LoVo (cell line): ENCODE data around the gene C2CD3.
A peak's percentile ranks its signal among the peaks of the same experiment; 100 is the strongest.
"Not testable (repeated sequence)": the region's sequence is repeated elsewhere in the genome, so short reads cannot be mapped to it uniquely, and the experiment has no call there.

Experiments used
- DNase-seq: peaks from one replicate; pipeline ENCODE4 v3.0.0-alpha.2; 2016; ENCODE audit warnings: low spot score

C2CD3 gene

GRCh38 chr11:74157169-74157568 lies 13.6 kb downstream of the C2CD3 start:
- no peak for DNase-seq

DNA sequence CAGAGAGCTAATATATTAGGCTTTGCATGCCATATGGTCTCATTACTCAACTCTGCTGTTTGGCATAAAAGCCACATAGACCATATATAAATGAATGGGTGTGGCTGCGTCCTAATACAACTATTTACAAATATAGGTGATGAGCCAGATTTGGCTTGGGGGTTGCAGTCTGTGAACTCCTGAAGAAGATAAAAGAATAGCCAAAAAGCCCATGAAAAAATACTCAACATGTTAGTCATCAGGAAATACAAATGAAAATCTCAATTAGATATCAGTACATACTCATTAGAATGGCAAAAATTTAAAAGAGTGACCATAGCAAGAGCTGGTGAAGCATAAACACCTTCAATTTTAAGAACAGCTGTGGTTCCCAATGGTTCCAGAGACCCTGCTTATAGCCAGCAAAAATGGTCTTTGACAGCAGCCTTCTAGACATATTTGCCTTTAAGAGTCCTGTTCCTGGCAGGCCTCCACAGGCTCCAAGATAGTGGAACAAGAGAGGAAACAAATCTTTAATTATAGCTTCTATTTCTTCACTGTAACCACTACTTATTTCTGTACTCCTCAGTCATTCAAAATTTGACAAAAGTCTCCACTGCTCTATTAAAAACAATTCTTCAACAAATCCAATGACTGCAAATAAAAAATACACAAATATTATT lies 16.1 kb downstream of the C2CD3 start:
- DNase-seq: peak; percentile 18

DNA sequence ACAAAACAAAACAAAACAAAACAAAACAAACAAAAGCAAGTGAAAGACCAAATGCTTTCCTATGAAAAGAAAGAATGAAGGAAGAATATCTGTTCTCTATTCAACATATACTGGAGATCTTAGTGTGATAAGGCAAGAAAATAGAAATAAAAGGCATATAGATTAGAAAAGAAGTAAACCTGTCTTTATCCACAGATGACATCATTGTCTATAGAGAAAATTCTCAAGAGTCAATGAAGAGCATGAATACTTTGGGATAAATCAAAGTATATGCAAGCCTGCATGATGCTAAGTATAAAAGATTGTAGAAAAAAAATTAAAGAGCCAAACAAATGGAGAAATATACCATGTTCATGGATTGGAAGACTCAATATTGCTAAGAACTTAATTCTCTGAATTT lies 17.6 kb downstream of the C2CD3 start:
- no peak for DNase-seq

GRCh38 chr11:74147199-74147929 lies 23.4 kb downstream of the C2CD3 start:
- DNase-seq: no peak

DNA sequence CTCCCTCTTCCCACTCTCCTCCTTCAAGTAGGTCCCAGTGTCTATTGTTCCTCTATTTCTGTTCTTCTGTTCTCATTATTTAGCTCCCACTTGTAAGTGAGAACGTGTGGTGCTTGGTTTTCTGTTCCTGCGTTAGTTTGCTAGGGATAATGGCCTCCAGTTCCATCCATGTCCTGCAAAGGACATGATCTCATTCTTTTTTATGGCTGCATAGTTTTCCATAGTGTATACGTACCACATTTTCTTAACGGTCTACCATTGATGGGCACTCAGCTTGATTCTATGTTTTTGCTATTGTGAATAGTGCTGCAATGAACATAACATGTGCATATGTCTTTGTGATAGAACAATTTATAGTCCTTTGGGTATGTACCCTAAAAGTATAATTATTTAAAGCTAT lies 26.2 kb downstream of the C2CD3 start:
- DNase-seq: no peak

DNA sequence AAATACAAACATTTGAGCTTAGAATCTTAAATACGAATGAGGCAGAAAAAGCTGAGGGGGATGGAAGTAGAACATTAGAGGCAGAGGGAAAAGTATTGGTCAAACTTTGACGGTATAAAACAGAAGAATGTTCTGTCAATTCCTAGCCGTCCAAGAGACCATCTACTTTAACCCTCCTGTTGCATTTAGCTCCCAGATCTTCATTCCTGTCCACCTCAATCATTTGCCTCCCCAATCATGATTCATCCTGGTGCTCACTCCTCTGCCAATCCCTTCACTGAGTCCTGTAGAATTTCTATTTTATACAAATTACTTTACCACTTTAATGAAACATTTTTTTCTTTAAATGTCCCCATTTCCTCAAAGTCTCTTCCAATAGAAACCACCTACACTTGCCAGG lies 28.2 kb downstream of the C2CD3 start:
- DNase-seq: no peak

- DNase-seq: no peak
These were observed 28.9 kb downstream of the C2CD3 start for GRCh38 chr11:74141908-74142307.

- DNase-seq: peak; percentile 59
These were observed 29.5 kb downstream of the C2CD3 start for GRCh38 chr11:74141241-74141695.

- not testable (repeated sequence) for DNase-seq
These were observed 30.8 kb downstream of the C2CD3 start for GRCh38 chr11:74139919-74140431.

GRCh38 chr11:74139151-74139918 lies 31.5 kb downstream of the C2CD3 start:
- DNase-seq: no peak

GRCh38 chr11:74138572-74138971 lies 32.2 kb downstream of the C2CD3 start:
- peak; percentile 93 for DNase-seq

DNA sequence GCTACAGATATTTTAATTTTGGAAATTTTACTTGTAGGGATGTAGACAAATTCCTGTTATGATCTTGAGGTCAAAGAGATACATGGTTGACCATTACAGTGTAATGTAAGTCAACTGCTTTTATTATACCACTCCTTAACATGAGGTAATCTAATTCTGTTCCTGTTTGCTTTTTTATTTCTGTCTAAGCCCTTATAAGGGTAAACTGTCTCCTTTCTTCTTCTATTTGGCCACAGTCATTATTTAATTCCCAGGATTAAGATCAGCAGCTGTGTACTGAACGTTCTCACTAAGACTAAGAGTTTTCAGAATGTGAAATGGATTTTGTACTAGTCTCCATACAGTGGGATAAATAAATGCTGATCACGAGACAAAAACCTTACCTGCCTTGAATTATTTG lies 32.8 kb downstream of the C2CD3 start:
- DNase-seq: no peak

- peak; percentile 32 for DNase-seq
These were observed 35.5 kb downstream of the C2CD3 start for GRCh38 chr11:74135127-74135840.

DNA sequence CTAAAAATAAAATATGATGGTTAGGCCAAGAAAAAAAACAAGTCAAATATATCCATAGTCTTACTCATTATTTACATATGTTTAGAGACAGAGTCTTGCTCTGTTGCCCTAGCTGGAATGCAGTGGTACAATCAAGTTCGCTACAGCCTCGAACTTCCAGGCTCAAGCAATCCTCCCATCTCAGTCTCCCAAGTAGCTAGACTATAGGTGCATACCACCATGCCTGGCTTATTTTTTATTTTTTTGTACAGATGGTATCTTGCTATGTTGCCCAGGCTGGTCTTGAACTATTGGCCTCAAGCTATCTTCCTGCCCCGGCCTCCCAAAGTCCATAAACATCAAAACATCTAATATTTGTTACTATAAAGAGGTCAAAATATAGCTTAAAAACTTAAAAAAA lies 36.1 kb downstream of the C2CD3 start:
- DNase-seq: no peak

DNA sequence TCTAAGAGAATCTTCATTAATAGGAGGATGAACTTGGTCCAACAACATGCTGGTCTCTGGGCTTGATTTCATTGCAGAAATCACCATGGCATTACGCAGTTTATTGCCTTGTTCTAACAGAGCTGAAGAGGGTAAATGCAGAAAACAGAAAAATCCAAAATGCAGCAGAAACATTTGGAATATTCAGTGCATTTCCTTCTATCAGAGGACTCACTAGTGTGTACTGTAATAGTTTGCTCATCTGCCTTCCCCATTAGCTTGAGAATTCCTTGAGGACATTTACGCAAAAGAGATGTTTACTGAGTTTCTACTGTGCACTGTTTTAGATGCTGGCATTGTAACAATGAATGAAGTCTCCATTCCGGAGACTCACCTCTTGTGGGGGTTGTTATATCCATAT lies 37.4 kb downstream of the C2CD3 start:
- no peak for DNase-seq

GRCh38 chr11:74132833-74133232 lies 38.0 kb downstream of the C2CD3 start:
- no peak for DNase-seq

DNA sequence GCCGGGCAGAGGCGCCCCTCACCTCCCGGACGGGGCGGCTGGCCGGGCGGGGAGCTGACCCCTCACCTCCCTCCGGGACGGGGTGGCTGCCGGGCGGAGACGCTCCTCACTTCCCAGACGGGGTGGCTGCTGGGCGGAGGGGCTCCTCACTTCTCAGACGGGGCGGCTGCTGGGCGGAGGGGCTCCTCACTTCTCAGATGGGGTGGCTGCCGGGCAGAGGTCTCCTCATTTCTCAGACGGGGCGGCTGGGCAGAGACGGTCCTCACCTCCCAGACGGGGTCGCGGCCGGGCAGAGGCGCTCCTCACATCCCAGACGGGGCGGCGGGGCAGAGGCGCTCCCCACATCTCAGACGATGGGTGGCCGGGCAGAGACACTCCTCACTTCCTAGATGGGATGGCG lies 41.7 kb downstream of the C2CD3 start:
- not testable (repeated sequence) for DNase-seq

GRCh38 chr11:74123008-74123448 lies 47.8 kb downstream of the C2CD3 start:
- no peak for DNase-seq

- no peak for DNase-seq
These were observed 49.0 kb downstream of the C2CD3 start for GRCh38 chr11:74121804-74122203.

- not testable (repeated sequence) for DNase-seq
These were observed 50.4 kb downstream of the C2CD3 start for GRCh38 chr11:74120260-74121035.

DNA sequence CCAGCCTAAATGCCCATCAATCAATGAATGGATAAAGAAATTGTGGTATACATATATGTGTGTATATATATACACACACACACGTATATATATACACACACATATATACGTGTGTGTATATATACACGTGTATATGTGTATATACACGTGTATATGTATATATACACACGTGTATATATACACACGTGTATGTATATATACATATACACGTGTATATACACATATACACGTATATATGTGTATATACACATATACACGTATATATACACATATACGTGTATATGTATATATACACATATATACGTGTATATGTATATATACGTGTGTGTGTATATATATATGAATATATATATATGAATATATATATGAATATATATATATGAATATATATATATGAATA lies 54.1 kb downstream of the C2CD3 start:
- no peak for DNase-seq
